HG02970 (cell line): Measurements from ENCODE around the gene MGAT5.

ENCODE experiments used
- ATAC-seq: cut with Tn5 transposase; IDR thresholded peaks from one replicate; pipeline ENCODE4 v1.9.1; 2021; ENCODE audit warnings: mild to moderate bottlenecking, moderate library complexity, moderate number of reproducible peaks; ENCODE audit not compliant: unreplicated experiment, low FRiP score

The MGAT5 gene

GRCh38 chr2:134253804-134254203 is at the start of gene MGAT5:
Gene MGAT5, plus strand, starts transcription at chr2:134254072. Its CDS starts 332 bp downstream, at chr2:134254404.
- no peak for ATAC-seq

- ATAC-seq = no peak
Measured at GRCh38 chr2:134205087-134205486, 48.8 kb upstream of the MGAT5 start.

- ATAC-seq = no peak
Measured at GRCh38 chr2:134206031-134206430, 47.8 kb upstream of the MGAT5 start.

- no peak for ATAC-seq
Measured at GRCh38 chr2:134206573-134206972, 47.3 kb upstream of the MGAT5 start.

- ATAC-seq = peak; percentile 58
Measured at GRCh38 chr2:134207589-134208209, 46.2 kb upstream of the MGAT5 start.

GRCh38 chr2:134208825-134209224 is 45.0 kb upstream of the MGAT5 start:
- no peak for ATAC-seq

GRCh38 chr2:134212746-134213145 is 41.1 kb upstream of the MGAT5 start:
- no peak for ATAC-seq

GRCh38 chr2:134216152-134216829 is 37.6 kb upstream of the MGAT5 start:
- ATAC-seq = no peak

- ATAC-seq = no peak
Measured at GRCh38 chr2:134217351-134217750, 36.5 kb upstream of the MGAT5 start.

- ATAC-seq = peak; percentile 60
Measured at GRCh38 chr2:134217924-134218323, 35.9 kb upstream of the MGAT5 start.

GRCh38 chr2:134218414-134218813 is 35.5 kb upstream of the MGAT5 start:
- ATAC-seq = no peak

- ATAC-seq = no peak
Measured at GRCh38 chr2:134218930-134219658, 34.8 kb upstream of the MGAT5 start.

GRCh38 chr2:134220344-134220974 is 33.4 kb upstream of the MGAT5 start:
- ATAC-seq = no peak

- no peak for ATAC-seq
Measured at GRCh38 chr2:134224005-134224404, 29.9 kb upstream of the MGAT5 start.

GRCh38 chr2:134225173-134225572 is 28.7 kb upstream of the MGAT5 start:
- ATAC-seq = no peak

- no peak for ATAC-seq
Measured at GRCh38 chr2:134225841-134226240, 28.0 kb upstream of the MGAT5 start.

- no peak for ATAC-seq
Measured at GRCh38 chr2:134226601-134227000, 27.3 kb upstream of the MGAT5 start.

GRCh38 chr2:134227666-134228065 is 26.2 kb upstream of the MGAT5 start:
- ATAC-seq = no peak

GRCh38 chr2:134228493-134228903 is 25.4 kb upstream of the MGAT5 start:
- ATAC-seq = no peak

GRCh38 chr2:134229540-134229939 is 24.3 kb upstream of the MGAT5 start:
- ATAC-seq = no peak

GRCh38 chr2:134230885-134231284 is 23.0 kb upstream of the MGAT5 start:
- ATAC-seq = no peak
